ENCODE data around the gene METTL13. TPM values are rescaled to one million over a fixed set of nuclear protein-coding genes. Genes with fewer than 3 reads are reported as not detected.

Gene METTL13
- total RNA-seq (1 to 10 TPM; 6.5 to 7.9 TPM), total RNA-seq (9.3 to 105 (median 43.5) reads per million in 172 experiments)
- 23.1 TPM for polyA plus RNA-seq (2013, experiment 1 of 2)
- polyA plus RNA-seq (2013, experiment 2 of 2): 22.2 TPM

- Histone ChIP-seq H3K36me3 (ENCODE audit: insufficient read depth, low read length) (peaks cover 21% of the 10 kb centered on the region), H3K27me3 (ENCODE audit: control insufficient read depth in 1 of 2, insufficient read depth in 2 of 2, low read length in 2 of 2) (no peaks in the 10 kb centered on the region), H3K4me1 (ENCODE audit: insufficient read depth, low read length) (peaks cover 46% of the 10 kb centered on the region), H3K9me3 (ENCODE audit: control insufficient read depth in 1 of 2, insufficient read depth in 1 of 2, low read length in 2 of 2) (no peaks in the 10 kb centered on the region), H3K4me3 (ENCODE audit: low read length) (peak within 1 kb of the TSS; percentile 78), H3K27ac (ENCODE audit: low read depth in 1 of 2, low read length in 2 of 2) (peak within 1 kb of the TSS; percentile 63 to 75)
- Mint-ChIP-seq H3K4me3 (peak within 1 kb of the TSS; percentile 99), H3K27ac (peak within 1 kb of the TSS; percentile 90), H3K9me3 (no peaks in the 10 kb centered on the region), H3K4me1 (ENCODE audit: low read depth) (peaks cover 47% of the 10 kb centered on the region), H3K27me3 (no peaks in the 10 kb centered on the region), H3K36me3 (ENCODE audit: low read depth) (peaks cover 40% of the 10 kb centered on the region)
- peak; percentile 95 to 100 (median 98) for DNase-seq
- ATAC-seq (ENCODE audit: poor library complexity): peak; percentile 91
- TF ChIP-seq CTCF (IDR thresholded peaks at IDR 0.05): no peak
- intact Hi-C loops (cut with DNase I, micrococcal nuclease): loop anchor here (1.0 to 10.0 kb wide), 11 partner anchors 39 to 1887 kb away; partner anchors contain the start of genes DNM3 (in 2 of the 2), PRRC2C (in 2 of the 2), SUCO (in 2 of the 2) and VAMP4 (in 2 of the 2)
- CTCF ChIA-PET: interaction anchor here (0.6 to 3.9 kb wide), 5 partner anchors 12 to 745 kb away, joined by 3 to 18 read pairs (median 3); partner anchors contain the start of gene PRRC2C
- POLR2A ChIA-PET: interaction anchor here (0.9 to 5.8 kb wide), 16 partner anchors 9 to 1933 kb away, joined by 3 to 122 read pairs (median 4); partner anchors contain the start of genes DNM3, GORAB, KLHL20 and PRRC2C
These were observed at the start of gene METTL13 for GRCh38 chr1:171781176-171781875. METTL13 (plus strand) TSS chr1:171781660; CDS start chr1:171781968, 308 bp downstream.

- no peak overlapping the region for H3K27ac ChIP-seq (ENCODE audit: low read depth in 1 of 2, low read length in 2 of 2)
- Mint-ChIP-seq H3K4me1 (ENCODE audit: low read depth) (peaks cover 58% of the 10 kb centered on the region), H3K4me3 (no peak overlapping the region), H3K36me3 (ENCODE audit: low read depth) (peaks cover 65% of the 10 kb centered on the region), H3K27me3 (no peaks in the 10 kb centered on the region), H3K27ac (no peak overlapping the region), H3K9me3 (no peaks in the 10 kb centered on the region)
- POLR2A ChIA-PET: interaction anchor here (0.7 kb wide), 1 partner anchor 1841 kb away, joined by 3 read pairs; no protein-coding TSS in a partner anchor
- CTCF ChIA-PET: no interaction called here
- no peak for TF ChIP-seq CTCF (IDR thresholded peaks at IDR 0.05)
- DNase-seq (no peak), ATAC-seq (ENCODE audit: poor library complexity) (no peak)
- no peaks in the 10 kb centered on the region for H3K27me3 ChIP-seq (ENCODE audit: control insufficient read depth in 1 of 2, insufficient read depth in 2 of 2, low read length in 2 of 2)
- H3K4me1 ChIP-seq (ENCODE audit: insufficient read depth, low read length): peaks cover 15% of the 10 kb centered on the region
- no peak overlapping the region for H3K4me3 ChIP-seq (ENCODE audit: low read length)
- intact Hi-C loops (cut with DNase I, micrococcal nuclease): loop anchor here in 1 of 2 experiments (10.0 kb wide), 1 partner anchor 151 kb away; no protein-coding TSS in a partner anchor
- peaks cover 31% of the 10 kb centered on the region for H3K36me3 ChIP-seq (ENCODE audit: insufficient read depth, low read length)
- H3K9me3 ChIP-seq (ENCODE audit: control insufficient read depth in 1 of 2, insufficient read depth in 1 of 2, low read length in 2 of 2): no peaks in the 10 kb centered on the region
These were observed 45.3 kb upstream of the METTL13 start for GRCh38 chr1:171736196-171736595.

GRCh38 chr1:171738911-171739310, 42.5 kb upstream of the METTL13 start:
- Mint-ChIP-seq H3K27me3 (no peaks in the 10 kb centered on the region), H3K9me3 (no peaks in the 10 kb centered on the region), H3K4me1 (ENCODE audit: low read depth) (peaks cover 71% of the 10 kb centered on the region), H3K27ac (peak overlapping the region; percentile 100), H3K4me3 (no peak overlapping the region), H3K36me3 (ENCODE audit: low read depth) (peaks cover 57% of the 10 kb centered on the region)
- POLR2A ChIA-PET: interaction anchor here (1.0 to 1.8 kb wide), 3 partner anchors 9 to 157 kb away, joined by 3 to 10 read pairs (median 3); partner anchors contain the start of gene METTL13
- CTCF ChIA-PET: no interaction called here
- Histone ChIP-seq H3K4me1 (ENCODE audit: insufficient read depth, low read length) (peaks cover 28% of the 10 kb centered on the region), H3K27ac (ENCODE audit: low read depth in 1 of 2, low read length in 2 of 2) (no peak overlapping the region), H3K36me3 (ENCODE audit: insufficient read depth, low read length) (peaks cover 25% of the 10 kb centered on the region), H3K4me3 (ENCODE audit: low read length) (no peak overlapping the region), H3K27me3 (ENCODE audit: control insufficient read depth in 1 of 2, insufficient read depth in 2 of 2, low read length in 2 of 2) (no peaks in the 10 kb centered on the region), H3K9me3 (ENCODE audit: control insufficient read depth in 1 of 2, insufficient read depth in 1 of 2, low read length in 2 of 2) (no peaks in the 10 kb centered on the region)
- ATAC-seq (ENCODE audit: poor library complexity) (no peak), DNase-seq (no peak)
- TF ChIP-seq CTCF (IDR thresholded peaks at IDR 0.05): no peak
- intact Hi-C loops (cut with DNase I, micrococcal nuclease): loop anchor here in 1 of 2 experiments (10.0 kb wide), 1 partner anchor 154 kb away; no protein-coding TSS in a partner anchor
